Endothelial cell of umbilical vein (primary cell): ENCODE measurements around the gene ACE. TPM values are rescaled to one million over a fixed set of nuclear protein-coding genes. Genes with fewer than 3 reads are reported as not detected.

Experiments
- BruUV-seq: library from RNA; stranded (reverse); fragments of 400-500 nt; replicated peaks from 2 replicates; lab custom pipeline; 2021; lab: Mats Ljungman, UMichigan
- CTCF ChIA-PET: fragments of 300-600, 350-600 bp; sonication (Branson Sonifier 250); formaldehyde crosslinking; loops from one replicate; lab custom pipeline; 2021; ENCODE audit warnings: antibody characterized with exemption, inconsistent platforms; lab: Charles Lee
- POLR2A ChIA-PET: fragments of 300-600, 350-600 bp; sonication (Branson Sonifier 250); formaldehyde crosslinking; loops from one replicate; lab custom pipeline; 2021; ENCODE audit warnings: antibody characterized with exemption, inconsistent platforms; lab: Charles Lee
- DNase-seq: peaks from one replicate; pipeline ENCODE4 v3.0.0-alpha.2; 2011; ENCODE audit warnings: low read depth, low spot score
- FAIRE-seq: peaks from 2 replicates; lab custom pipeline; 2011; peaks lifted over from hg19 to GRCh38; lab: Jason Lieb, UNC
- H2AFZ ChIP-seq: 2 replicates; pipeline ENCODE4 v1.6.0; 2012; ENCODE audit warnings: low read depth, low read length, control low read depth, inconsistent platforms
- H3K27ac ChIP-seq: 2 replicates; pipeline ENCODE4 v1.5.1; 2011; ENCODE audit warnings: low read depth, mild to moderate bottlenecking, control low read depth, low read length, moderate library complexity; ENCODE audit not compliant: insufficient read depth
- H3K27me3 ChIP-seq, 2 experiments: 2 replicates each; pipeline versions ENCODE4 v1.6.0 to v1.6.1; 2011; ENCODE audit warnings: low read length in 2 of 2, mixed read lengths in 1 of 2; ENCODE audit not compliant: control insufficient read depth in 2 of 2, insufficient read depth in 2 of 2
- H3K36me3 ChIP-seq, 2 experiments: 2 replicates in 1 of 2; 3 replicates in 1 of 2; pipeline ENCODE4 v1.5.1; 2011; ENCODE audit warnings: low read length in 2 of 2, mild to moderate bottlenecking in 1 of 2, moderate library complexity in 1 of 2; ENCODE audit not compliant: control insufficient read depth in 2 of 2, insufficient read depth in 2 of 2; ENCODE audit errors: extremely low read depth in 1 of 2
- H3K4me1 ChIP-seq: 3 replicates; pipeline ENCODE4 v1.5.1; 2011; ENCODE audit warnings: mild to moderate bottlenecking, low read length; ENCODE audit not compliant: control insufficient read depth, insufficient read depth; ENCODE audit errors: extremely low read depth
- H3K4me2 ChIP-seq: 2 replicates; pipeline ENCODE4 v1.6.1; 2011; ENCODE audit warnings: low read length, control low read depth, mixed read lengths; ENCODE audit not compliant: insufficient read depth
- H3K4me3 ChIP-seq, 3 experiments: fragments of 200-600 bp in 1 of 3; sonication (generic), shearing (Covaris generic) in 1 of 3; replicated peaks in 1 of 3; 2 replicates each; pipeline ENCODE4 v1.5.1; 2011 to 2016; ENCODE audit warnings: control low read depth in 3 of 3, low read length in 3 of 3, mild to moderate bottlenecking in 2 of 3, inconsistent platforms in 1 of 3, low read depth in 1 of 3, moderate library complexity in 1 of 3; ENCODE audit not compliant: insufficient read depth in 1 of 3
- H3K79me2 ChIP-seq: 2 replicates; pipeline ENCODE4 v1.6.0; 2012; ENCODE audit warnings: low read length, inconsistent platforms; ENCODE audit not compliant: control insufficient read depth, insufficient read depth
- H3K9ac ChIP-seq: replicated peaks from 2 replicates; pipeline ENCODE3; 2011; ENCODE audit warnings: low read length, control low read depth; ENCODE audit not compliant: insufficient read depth; ENCODE audit errors: extremely low read depth
- H3K9me1 ChIP-seq: replicated peaks from 3 replicates; pipeline ENCODE4 v1.6.0; 2011; ENCODE audit warnings: mild to moderate bottlenecking, low read length; ENCODE audit not compliant: control insufficient read depth, insufficient read depth; ENCODE audit errors: extremely low read depth
- H3K9me3 ChIP-seq: replicated peaks from 2 replicates; pipeline ENCODE4 v1.5.1; 2012; ENCODE audit warnings: low read length, inconsistent platforms; ENCODE audit not compliant: control insufficient read depth, insufficient read depth
- H4K20me1 ChIP-seq: replicated peaks from 2 replicates; pipeline ENCODE3; 2011; ENCODE audit warnings: mild to moderate bottlenecking, low read length; ENCODE audit not compliant: control insufficient read depth, insufficient read depth; ENCODE audit errors: extremely low read depth
- EZH2 ChIP-seq: IDR thresholded peaks from 2 replicates; pipeline ENCODE4 v1.6.1; 2012; ENCODE audit warnings: borderline replicate concordance, low read depth, mild to moderate bottlenecking, moderate library complexity, low read length, inconsistent platforms; ENCODE audit not compliant: severe bottlenecking
- FOS ChIP-seq: IDR thresholded peaks from 2 replicates; pipeline ENCODE4 v1.6.1; 2011; ENCODE audit warnings: mild to moderate bottlenecking, low read length, moderate library complexity, borderline replicate concordance; ENCODE audit not compliant: insufficient read depth
- GATA2 ChIP-seq: IDR thresholded peaks from 2 replicates; pipeline ENCODE4 v1.7.0; 2011; ENCODE audit warnings: low read depth, mild to moderate bottlenecking, moderate library complexity, mixed read lengths, low read length; ENCODE audit not compliant: insufficient read length, insufficient read depth
- JUN ChIP-seq: IDR thresholded peaks from 2 replicates; pipeline ENCODE4 v1.6.1; 2011; ENCODE audit warnings: borderline replicate concordance, low read depth; ENCODE audit not compliant: insufficient read length, insufficient read depth
- MYC ChIP-seq: IDR thresholded peaks from one replicate; pipeline ENCODE4 v1.6.1; 2011; ENCODE audit warnings: mild to moderate bottlenecking, low read depth, low read length
- POLR2A ChIP-seq: IDR thresholded peaks from 2 replicates; pipeline ENCODE4 v1.6.1; 2012; ENCODE audit warnings: low read depth, mild to moderate bottlenecking, control low read depth, low read length
- POLR2AphosphoS5 ChIP-seq: IDR thresholded peaks from 2 replicates; pipeline ENCODE4 v1.6.1; 2012; ENCODE audit warnings: low read depth, mild to moderate bottlenecking, control low read depth, low read length, moderate library complexity; ENCODE audit not compliant: insufficient read depth
- dilution Hi-C: fragments of 300-500 bp; cut with MboI; formaldehyde crosslinking; loops from one replicate; pipeline ENCODE4 v1.15.0; 2019; ENCODE audit warnings: low sequenced_read_pairs; ENCODE audit not compliant: extremely low pct_ligation_motif_present
- intact Hi-C: fragments of 100-400 bp; cut with micrococcal nuclease; formaldehyde crosslinking; loops from one replicate; pipeline ENCODE4 v1.10.0; 2022
- polyA plus RNA-seq, 4 experiments: library from polyadenylated mRNA; depleted of rRNA in 3 of 4; stranded (reverse) in 3 of 4; unstranded in 1 of 4; fragments of >200 nt; gene quantifications; 2 replicates each; pipeline versions ENCODE4 v1.2.1 to v1.2.3, GENCODE V29; 2011 to 2012; ENCODE audit warnings: missing spikeins in 1 of 4
- total RNA-seq: library from RNA; stranded (reverse); gene quantifications from 2 replicates; pipeline ENCODE4 v1.2.3, GENCODE V29; 2021
- TF ChIP-seq, protein P1 (sequence below), 2 donors: IDR thresholded peaks; 1 replicate in 1 of 2; 2 replicates in 1 of 2; pipeline ENCODE4 v1.5.1; 2011; ENCODE audit warnings: low read length in 2 of 2, mild to moderate bottlenecking in 2 of 2, moderate library complexity in 2 of 2, control low read depth in 1 of 2, inconsistent platforms in 1 of 2, low read depth in 1 of 2; ENCODE audit not compliant: insufficient read depth in 1 of 2; ENCODE audit errors: extremely low read depth in 1 of 2
- TF ChIP-seq, protein P2 (sequence below): IDR thresholded peaks from 2 replicates; pipeline ENCODE4 v1.6.1; 2011; ENCODE audit not compliant: insufficient read depth, insufficient read length

The ACE gene
- total and polyA plus RNA-seq, 2 donors (not counting 3 experiments of a cell fraction or from before 2014, with no cell fraction given) = 63.4 to 207 TPM

DNA sequence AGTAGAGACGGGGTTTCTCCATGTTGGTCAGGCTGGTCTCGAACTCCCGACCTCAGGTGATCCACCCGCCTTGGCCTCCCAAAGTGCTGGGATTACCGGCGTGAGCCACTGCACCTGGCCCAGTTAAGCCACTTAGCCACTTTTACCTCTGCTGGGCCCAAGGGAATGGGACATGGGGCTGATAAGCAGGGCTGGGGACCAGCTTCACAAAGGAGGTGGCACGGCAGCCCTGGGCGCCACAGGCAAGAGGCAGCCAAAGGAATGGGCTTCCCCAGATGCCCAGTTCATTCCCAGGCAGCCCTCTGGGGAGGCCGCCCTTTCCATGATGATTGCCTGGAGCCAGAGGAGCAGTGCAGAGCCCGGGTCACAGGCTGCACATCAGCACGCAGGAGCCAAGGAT, 25.7 kb upstream of the ACE start:
- no peak for FAIRE-seq
- H3K4me3 ChIP-seq = no peak overlapping the region
- POLR2A ChIA-PET = no interaction called here
- no peak overlapping the region for H2AFZ ChIP-seq
- no peak overlapping the region for H3K9ac ChIP-seq
- H3K36me3 ChIP-seq = no peaks in the 10 kb centered on the region
- no peaks in the 10 kb centered on the region for H3K79me2 ChIP-seq
- peak overlapping the region; percentile 72 for H3K27ac ChIP-seq
- intact Hi-C loops = no loop called here
- no peaks in the 10 kb centered on the region for H4K20me1 ChIP-seq
- BruUV-seq = TSS peak; percentile 37
- CTCF ChIA-PET = interaction anchor here (1.7 to 5.1 kb wide), 3 partner anchors 17 to 27 kb away, joined by 4 to 25 read pairs (median 21); partner anchors contain the start of gene ACE
- H3K9me1 ChIP-seq = no peaks in the 10 kb centered on the region
- no peaks in the 10 kb centered on the region for H3K27me3 ChIP-seq
- H3K4me2 ChIP-seq = no peak overlapping the region
- dilution Hi-C loops = no loop called here
- no peak for DNase-seq
- TF ChIP-seq GATA2 = no peak
- TF ChIP-seq POLR2A = no peak
- peaks cover 52% of the 10 kb centered on the region for H3K4me1 ChIP-seq
- no peaks in the 10 kb centered on the region for H3K9me3 ChIP-seq

DNA sequence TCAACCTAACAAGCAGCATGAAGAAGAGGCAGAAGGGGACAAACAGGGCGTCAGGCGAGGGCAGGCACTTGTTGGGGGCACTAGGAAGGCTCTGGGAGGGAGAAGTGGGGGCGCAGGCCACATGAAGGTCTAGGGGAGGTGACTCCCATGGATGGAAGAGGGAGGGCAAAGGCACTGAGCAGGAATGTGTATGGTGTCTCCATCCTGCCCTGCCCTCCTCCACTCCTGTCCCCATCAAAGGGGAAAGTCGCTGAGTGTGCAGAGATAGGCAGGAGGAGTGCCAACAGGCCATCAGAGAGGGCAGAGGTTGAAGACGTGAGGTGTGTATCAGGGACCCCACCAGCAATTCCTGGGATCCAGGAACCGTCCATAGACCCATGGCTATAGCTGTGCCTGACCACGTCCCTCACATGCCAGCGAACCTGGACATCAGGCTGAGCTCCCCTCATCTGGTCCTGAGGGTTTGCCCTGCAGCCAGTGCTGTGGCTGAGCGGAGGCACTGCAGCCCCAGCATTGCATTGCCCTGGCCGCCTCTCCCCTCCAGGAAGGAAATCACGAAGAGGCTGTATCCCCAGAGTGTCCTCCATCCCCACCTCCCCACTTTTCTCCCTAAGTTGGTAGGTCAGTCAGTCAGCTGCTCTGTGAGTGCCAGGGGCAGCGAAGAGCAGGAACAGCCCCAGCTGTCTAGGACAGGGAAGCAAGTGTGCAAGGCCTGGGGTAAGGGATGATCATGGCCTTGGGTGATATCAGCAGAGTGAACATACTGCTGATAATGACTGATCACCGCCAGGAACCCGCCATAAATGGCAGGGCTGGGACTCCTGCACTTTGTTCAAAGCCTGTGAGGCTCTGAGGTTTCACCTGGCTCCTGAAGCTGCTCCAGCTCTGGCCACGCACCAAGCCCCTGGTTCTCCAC, 24.6 kb upstream of the ACE start:
- no peaks in the 10 kb centered on the region for H3K27me3 ChIP-seq
- H4K20me1 ChIP-seq = no peaks in the 10 kb centered on the region
- no peaks in the 10 kb centered on the region for H3K79me2 ChIP-seq
- H3K36me3 ChIP-seq = no peaks in the 10 kb centered on the region
- dilution Hi-C loops = no loop called here
- no peak for TF ChIP-seq FOS
- TF ChIP-seq, protein P1, sequence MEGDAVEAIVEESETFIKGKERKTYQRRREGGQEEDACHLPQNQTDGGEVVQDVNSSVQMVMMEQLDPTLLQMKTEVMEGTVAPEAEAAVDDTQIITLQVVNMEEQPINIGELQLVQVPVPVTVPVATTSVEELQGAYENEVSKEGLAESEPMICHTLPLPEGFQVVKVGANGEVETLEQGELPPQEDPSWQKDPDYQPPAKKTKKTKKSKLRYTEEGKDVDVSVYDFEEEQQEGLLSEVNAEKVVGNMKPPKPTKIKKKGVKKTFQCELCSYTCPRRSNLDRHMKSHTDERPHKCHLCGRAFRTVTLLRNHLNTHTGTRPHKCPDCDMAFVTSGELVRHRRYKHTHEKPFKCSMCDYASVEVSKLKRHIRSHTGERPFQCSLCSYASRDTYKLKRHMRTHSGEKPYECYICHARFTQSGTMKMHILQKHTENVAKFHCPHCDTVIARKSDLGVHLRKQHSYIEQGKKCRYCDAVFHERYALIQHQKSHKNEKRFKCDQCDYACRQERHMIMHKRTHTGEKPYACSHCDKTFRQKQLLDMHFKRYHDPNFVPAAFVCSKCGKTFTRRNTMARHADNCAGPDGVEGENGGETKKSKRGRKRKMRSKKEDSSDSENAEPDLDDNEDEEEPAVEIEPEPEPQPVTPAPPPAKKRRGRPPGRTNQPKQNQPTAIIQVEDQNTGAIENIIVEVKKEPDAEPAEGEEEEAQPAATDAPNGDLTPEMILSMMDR (IDR thresholded peaks at IDR 0.05; ENCODE audit: extremely low read depth in 1 of 2, insufficient read depth in 1 of 2, low read depth in 1 of 2, low read length in 2 of 2) = no peak
- TF ChIP-seq EZH2 = no peak
- no peak for TF ChIP-seq JUN
- TF ChIP-seq POLR2A = no peak
- TF ChIP-seq MYC = no peak
- no peak for TF ChIP-seq GATA2
- TF ChIP-seq, protein P2, sequence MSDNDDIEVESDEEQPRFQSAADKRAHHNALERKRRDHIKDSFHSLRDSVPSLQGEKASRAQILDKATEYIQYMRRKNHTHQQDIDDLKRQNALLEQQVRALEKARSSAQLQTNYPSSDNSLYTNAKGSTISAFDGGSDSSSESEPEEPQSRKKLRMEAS = no peak
- TF ChIP-seq POLR2AphosphoS5 = no peak
- no TSS peak for BruUV-seq
- POLR2A ChIA-PET = no interaction called here
- CTCF ChIA-PET = interaction anchor here (1.0 to 5.1 kb wide), 4 partner anchors 26 to 85 kb away, joined by 3 to 25 read pairs (median 12); partner anchors contain the start of gene ACE
- no peak overlapping the region for H3K4me2 ChIP-seq
- no peaks in the 10 kb centered on the region for H3K9me1 ChIP-seq
- no peak for FAIRE-seq
- H3K4me3 ChIP-seq = no peak overlapping the region
- H3K27ac ChIP-seq = no peak overlapping the region
- H2AFZ ChIP-seq = no peak overlapping the region
- DNase-seq = no peak
- no peak overlapping the region for H3K9ac ChIP-seq
- H3K9me3 ChIP-seq = no peaks in the 10 kb centered on the region
- intact Hi-C loops = no loop called here
- H3K4me1 ChIP-seq = peaks cover 41% of the 10 kb centered on the region
